Measurements from ENCODE around the gene OSMR. TPM values are rescaled to one million over a fixed set of nuclear protein-coding genes. Genes with fewer than 3 reads are reported as not detected.

The OSMR gene
- total RNA-seq, 4 donors from 2014 or later, result 38.6 to 61.0 (median 51.7) TPM

DNA sequence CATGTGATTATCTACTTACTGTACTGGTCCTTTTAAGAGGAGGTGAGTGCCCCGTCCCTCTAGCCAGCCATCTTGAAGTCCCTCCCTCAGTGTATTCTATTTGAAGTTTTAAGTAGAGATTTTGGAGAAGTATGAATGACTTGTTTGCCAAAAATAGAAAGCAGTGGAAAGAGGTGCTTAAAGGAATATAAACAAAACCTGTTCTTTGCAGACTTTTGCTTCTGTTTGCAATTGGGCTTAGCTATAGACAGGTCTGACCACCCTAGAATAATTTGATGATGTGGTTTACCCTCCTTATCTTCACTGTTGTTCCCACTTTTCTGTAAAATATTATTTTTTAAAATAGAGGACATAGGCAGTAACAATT is 21.2 kb downstream of the OSMR start:
- TF ChIP-seq, protein P1, sequence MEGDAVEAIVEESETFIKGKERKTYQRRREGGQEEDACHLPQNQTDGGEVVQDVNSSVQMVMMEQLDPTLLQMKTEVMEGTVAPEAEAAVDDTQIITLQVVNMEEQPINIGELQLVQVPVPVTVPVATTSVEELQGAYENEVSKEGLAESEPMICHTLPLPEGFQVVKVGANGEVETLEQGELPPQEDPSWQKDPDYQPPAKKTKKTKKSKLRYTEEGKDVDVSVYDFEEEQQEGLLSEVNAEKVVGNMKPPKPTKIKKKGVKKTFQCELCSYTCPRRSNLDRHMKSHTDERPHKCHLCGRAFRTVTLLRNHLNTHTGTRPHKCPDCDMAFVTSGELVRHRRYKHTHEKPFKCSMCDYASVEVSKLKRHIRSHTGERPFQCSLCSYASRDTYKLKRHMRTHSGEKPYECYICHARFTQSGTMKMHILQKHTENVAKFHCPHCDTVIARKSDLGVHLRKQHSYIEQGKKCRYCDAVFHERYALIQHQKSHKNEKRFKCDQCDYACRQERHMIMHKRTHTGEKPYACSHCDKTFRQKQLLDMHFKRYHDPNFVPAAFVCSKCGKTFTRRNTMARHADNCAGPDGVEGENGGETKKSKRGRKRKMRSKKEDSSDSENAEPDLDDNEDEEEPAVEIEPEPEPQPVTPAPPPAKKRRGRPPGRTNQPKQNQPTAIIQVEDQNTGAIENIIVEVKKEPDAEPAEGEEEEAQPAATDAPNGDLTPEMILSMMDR (IDR thresholded peaks at IDR 0.05; ENCODE audit: low read depth), result no peak

DNA sequence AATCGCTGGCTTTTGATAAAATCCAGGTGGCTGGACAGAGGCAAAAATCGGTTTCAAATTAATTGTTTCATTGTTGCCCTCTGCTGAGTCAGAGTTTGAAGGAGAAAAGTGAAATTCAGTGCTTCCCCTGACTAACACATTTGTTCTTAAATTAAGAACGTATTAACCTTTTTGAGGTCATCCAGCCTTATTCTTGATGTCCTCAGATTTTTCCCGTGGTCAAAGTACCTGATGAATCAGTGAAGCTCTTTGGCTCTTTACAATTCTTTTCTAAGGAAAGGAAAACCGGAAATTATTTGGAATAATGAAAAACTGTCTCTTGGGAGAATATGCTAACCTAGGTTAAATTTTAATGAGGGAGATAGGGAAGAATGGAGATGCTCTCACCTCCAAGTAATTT is 21.6 kb downstream of the OSMR start:
- TF ChIP-seq, protein P1 (IDR thresholded peaks at IDR 0.05; ENCODE audit: low read depth), result no peak

DNA sequence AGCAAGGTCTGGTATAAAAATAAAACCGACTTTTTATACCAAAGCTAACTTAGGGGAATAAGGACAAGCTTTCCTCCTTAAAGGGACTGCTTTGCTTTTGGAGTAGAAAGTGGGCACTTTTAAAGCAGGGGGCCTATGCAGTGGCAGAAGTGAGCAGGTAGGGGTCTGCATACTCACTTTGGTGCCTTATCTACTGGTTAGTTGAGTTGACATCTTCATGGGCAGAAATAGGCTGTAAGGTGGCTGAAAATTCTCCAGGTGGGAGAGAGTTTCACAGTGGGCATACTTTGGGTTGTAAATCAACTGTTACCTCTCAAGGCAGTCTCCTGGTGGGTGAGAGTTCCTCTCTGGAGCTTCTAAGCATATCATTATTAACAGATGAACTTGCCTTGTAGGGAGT is 24.8 kb downstream of the OSMR start:
- TF ChIP-seq, protein P1 (IDR thresholded peaks at IDR 0.05; ENCODE audit: low read depth), result no peak

DNA sequence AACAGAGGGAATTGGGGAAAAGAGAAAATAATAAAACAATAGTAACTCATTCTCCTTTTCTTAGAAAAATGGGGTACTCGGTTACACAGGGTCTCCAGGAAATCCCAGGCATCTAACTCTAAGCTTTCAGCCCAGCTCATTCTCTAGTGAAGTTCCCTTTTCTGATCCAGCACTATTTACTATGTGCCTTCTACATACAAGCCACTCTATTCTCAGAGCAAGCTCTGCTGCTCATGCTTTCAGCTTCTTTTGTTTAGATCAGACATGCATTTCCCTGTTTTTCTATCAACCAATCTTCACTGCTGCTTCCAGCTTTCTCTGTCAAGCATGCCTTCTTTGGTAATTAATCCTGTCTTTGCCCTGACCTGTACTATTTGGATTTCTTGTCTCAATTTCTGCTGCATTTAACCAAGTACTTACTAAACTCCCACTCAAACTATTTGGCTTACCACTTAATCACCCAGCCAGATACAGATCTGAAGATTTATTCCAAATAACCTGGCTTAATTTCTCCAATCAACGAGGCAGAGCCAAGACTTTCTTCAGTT is 25.3 kb downstream of the OSMR start:
- TF ChIP-seq, protein P1 (IDR thresholded peaks at IDR 0.05; ENCODE audit: low read depth), result no peak

DNA sequence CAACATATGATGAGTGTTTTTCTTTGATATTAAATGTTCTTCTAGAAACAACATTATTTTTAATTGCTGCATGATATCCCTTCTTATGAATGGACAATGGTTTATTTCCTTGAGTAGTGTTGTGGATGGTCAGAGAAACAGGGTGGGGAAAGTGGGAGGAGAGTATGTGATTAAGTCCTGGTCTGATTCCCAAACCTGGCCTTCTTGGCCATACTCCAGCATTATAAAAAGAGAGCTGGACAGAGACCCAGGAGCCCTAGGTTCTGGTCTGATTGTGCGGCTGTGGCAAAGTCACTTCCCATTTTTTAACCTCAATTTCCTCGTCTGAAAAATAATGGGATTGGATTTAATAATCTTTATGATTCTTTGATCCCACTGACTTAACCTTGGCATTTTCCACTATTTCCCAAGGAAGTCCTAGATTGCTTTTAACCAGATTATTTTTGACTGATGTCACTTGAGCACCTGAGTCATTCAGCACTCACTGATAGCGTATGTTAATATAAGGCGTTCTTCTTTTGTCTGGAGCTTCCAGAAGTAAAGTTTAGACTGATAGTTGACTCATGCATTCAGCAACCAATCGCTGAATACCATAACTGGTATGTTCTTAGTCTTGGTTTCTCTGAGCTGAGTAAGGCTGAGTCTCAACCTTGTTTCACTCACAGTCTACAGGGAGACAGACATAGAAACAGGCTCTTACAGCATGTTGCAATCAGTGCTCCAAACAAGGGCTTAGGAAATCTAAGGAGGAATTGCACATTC is 26.2 kb downstream of the OSMR start:
- TF ChIP-seq, protein P1 (IDR thresholded peaks at IDR 0.05; ENCODE audit: low read depth), result no peak

DNA sequence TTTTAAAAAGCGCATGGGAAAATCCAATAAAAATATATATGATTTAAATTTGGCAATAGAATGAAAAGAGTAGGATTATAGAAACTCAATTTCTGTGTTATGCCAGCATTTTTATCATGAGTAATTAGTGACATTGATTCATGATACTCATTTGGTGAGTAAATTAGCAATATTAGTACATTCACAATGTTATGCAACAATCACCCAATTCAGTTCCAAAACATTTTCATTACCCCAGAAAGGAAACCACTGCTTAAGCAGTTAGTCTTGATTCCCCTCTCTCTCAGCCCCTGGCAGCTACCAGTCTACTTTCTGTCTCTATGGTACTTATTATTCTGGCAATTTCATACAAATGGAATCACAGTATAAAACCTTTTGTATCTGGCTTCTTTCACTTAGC is 27.0 kb downstream of the OSMR start:
- TF ChIP-seq, protein P1 (IDR thresholded peaks at IDR 0.05; ENCODE audit: low read depth), result no peak

DNA sequence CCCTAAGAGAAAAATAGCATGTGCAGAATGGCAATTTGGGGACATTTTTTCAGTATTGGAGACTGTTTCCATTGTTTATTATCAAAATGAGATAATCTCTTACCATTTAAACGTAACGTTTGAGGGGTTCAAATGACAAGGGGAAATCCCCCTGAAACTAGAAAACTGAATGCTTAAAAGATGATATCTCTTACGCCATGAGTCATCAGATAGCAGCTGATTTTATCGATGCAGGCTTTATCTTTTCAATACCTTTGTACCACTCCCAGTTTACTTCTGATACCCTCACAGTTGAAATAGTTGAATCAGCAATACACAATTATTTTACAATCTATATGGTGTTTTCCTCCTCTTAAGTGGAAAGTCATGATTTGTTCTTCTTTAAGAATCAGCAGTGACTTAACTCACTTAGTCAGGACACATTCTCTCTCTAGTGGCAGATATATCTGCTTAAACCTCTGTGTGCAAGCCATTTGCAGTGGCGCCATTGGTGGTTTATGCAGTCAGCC is 29.2 kb downstream of the OSMR start:
- TF ChIP-seq, protein P1 (IDR thresholded peaks at IDR 0.05; ENCODE audit: low read depth), result no peak
